GM06990 (cell line): ENCODE results near the gene C11orf97.

ENCODE experiments used
- DNase-seq: peaks from one replicate; pipeline ENCODE4 v3.0.0-alpha.2; 2011; ENCODE audit not compliant: insufficient read length; ENCODE audit errors: extremely low read depth
- H3K27me3 ChIP-seq: replicated peaks from 2 replicates; pipeline ENCODE4 v1.6.0; 2011; ENCODE audit warnings: low read length; ENCODE audit not compliant: control insufficient read depth, insufficient read depth
- H3K36me3 ChIP-seq: 2 replicates; pipeline ENCODE4 v1.5.1; 2011; ENCODE audit warnings: low read length; ENCODE audit not compliant: control insufficient read depth, insufficient read depth
- H3K4me3 ChIP-seq: replicated peaks from 2 replicates; pipeline ENCODE4 v1.5.1; 2011; ENCODE audit warnings: low read depth, mild to moderate bottlenecking, control low read depth, low read length
- TF ChIP-seq, protein P1 (sequence below): IDR thresholded peaks from 2 replicates; pipeline ENCODE4 v1.5.1; 2011; ENCODE audit warnings: low read length, control low read depth, mild to moderate bottlenecking, inconsistent platforms; ENCODE audit not compliant: insufficient read depth, poor library complexity, severe bottlenecking

The C11orf97 gene

DNA sequence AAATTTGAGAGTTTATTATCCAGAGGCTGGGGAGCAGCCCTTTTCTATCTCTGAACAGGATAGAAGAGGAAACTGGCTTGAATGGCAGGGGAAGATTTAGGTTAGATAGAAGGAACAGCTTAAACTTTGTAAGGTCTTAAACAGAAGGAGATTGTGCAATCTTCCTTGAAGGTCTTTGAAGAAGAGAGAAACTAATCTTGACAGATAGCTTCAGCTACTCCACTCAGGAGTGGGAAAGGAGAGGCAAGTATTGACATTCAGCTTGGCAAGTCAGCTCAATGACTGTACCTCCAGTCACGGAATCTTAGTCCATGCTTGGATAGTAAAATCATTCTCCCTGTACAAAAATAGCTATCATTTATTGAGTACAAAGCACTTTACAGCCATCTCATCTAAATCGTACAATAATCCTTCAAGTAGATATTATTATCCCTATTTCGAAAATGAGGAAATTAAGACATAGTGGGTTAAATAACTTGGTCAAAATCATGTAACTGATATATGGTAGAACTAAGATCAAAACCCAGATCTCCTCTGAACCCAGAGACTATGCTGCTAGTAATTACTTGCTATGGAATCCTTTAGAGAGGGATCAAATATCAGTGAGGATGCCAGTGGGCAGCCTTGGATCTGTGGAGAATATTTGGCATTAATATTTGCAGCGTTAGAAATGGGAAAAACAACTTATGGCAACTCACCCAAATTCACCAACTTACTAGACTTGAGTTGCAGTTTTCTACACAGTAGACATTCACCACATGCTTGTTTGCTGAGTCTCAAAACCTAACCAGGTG lies 14.6 kb downstream of the C11orf97 start:
- H3K27me3 ChIP-seq = no peaks in the 10 kb centered on the region; the same call in 1 of the 2 replicates
- H3K36me3 ChIP-seq = no peaks in the 10 kb centered on the region
- DNase-seq = no peak
- H3K4me3 ChIP-seq = no peak overlapping the region
- TF ChIP-seq, protein P1, sequence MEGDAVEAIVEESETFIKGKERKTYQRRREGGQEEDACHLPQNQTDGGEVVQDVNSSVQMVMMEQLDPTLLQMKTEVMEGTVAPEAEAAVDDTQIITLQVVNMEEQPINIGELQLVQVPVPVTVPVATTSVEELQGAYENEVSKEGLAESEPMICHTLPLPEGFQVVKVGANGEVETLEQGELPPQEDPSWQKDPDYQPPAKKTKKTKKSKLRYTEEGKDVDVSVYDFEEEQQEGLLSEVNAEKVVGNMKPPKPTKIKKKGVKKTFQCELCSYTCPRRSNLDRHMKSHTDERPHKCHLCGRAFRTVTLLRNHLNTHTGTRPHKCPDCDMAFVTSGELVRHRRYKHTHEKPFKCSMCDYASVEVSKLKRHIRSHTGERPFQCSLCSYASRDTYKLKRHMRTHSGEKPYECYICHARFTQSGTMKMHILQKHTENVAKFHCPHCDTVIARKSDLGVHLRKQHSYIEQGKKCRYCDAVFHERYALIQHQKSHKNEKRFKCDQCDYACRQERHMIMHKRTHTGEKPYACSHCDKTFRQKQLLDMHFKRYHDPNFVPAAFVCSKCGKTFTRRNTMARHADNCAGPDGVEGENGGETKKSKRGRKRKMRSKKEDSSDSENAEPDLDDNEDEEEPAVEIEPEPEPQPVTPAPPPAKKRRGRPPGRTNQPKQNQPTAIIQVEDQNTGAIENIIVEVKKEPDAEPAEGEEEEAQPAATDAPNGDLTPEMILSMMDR = no peak

DNA sequence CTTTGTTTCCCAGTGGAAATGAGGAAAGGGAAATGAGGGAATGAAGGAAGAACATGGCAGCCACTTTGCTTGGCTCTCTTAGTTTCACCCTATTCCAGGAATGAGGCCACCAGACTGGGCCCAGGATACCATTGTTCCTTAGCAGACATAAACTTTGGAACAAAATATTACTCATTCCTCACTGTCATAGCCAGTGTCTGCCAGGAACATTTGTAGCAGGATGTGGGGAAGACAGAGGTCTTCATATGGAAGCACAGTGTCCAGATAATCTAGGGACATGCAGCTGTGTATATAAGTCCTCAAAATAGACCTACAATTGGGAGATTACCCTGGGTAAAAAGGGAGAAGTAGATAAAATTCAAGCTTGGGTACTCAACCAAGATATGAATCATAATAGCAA lies 16.3 kb downstream of the C11orf97 start:
- Histone ChIP-seq H3K36me3 (no peaks in the 10 kb centered on the region), H3K4me3 (no peak overlapping the region), H3K27me3 (no peaks in the 10 kb centered on the region; the same call in 1 of the 2 replicates)
- no peak for DNase-seq
- TF ChIP-seq, protein P1 = no peak

DNA sequence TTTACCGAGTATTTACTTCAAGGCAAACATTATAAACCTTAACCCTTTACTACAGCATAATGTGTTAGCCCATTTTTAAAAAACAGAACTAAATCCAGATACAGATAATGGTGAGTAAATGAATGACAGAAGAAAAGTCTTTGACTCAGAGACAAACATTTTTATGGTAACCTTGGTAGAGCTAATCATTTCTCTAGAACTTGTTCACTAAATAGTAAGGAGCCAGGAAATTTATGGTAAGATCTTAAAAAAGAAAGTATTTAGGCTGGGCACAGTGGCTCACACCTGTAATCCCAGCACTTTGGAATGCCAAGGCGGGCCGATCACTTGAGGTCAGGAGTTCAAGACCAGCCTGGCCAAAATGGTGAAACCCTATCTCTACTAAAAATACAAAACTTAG lies 19.9 kb downstream of the C11orf97 start:
- Histone ChIP-seq H3K36me3 (no peaks in the 10 kb centered on the region), H3K4me3 (no peak overlapping the region), H3K27me3 (no peaks in the 10 kb centered on the region; the same call in 1 of the 2 replicates)
- DNase-seq = no peak
- TF ChIP-seq, protein P1 = no peak

DNA sequence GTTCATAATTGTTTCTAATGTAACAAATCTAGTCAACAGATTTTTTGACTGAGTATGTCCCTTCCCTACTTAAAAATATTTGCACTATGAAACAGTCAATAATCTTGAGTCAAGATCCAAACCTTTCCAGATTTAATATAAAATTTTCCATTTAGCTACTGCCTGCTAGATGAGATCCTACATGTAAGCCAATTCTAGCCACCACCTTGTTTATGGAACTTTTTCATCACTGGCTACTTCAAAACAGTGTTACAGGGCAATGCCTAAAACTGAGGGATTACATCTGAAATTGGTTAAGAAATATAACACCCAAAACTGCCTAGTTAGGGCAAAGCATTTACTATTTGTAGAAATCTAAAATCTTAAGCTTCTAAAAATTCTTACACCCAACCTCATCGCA lies 20.9 kb downstream of the C11orf97 start:
- Histone ChIP-seq H3K36me3 (no peaks in the 10 kb centered on the region), H3K4me3 (no peak overlapping the region), H3K27me3 (no peaks in the 10 kb centered on the region)
- DNase-seq = no peak
- TF ChIP-seq, protein P1 = no peak

DNA sequence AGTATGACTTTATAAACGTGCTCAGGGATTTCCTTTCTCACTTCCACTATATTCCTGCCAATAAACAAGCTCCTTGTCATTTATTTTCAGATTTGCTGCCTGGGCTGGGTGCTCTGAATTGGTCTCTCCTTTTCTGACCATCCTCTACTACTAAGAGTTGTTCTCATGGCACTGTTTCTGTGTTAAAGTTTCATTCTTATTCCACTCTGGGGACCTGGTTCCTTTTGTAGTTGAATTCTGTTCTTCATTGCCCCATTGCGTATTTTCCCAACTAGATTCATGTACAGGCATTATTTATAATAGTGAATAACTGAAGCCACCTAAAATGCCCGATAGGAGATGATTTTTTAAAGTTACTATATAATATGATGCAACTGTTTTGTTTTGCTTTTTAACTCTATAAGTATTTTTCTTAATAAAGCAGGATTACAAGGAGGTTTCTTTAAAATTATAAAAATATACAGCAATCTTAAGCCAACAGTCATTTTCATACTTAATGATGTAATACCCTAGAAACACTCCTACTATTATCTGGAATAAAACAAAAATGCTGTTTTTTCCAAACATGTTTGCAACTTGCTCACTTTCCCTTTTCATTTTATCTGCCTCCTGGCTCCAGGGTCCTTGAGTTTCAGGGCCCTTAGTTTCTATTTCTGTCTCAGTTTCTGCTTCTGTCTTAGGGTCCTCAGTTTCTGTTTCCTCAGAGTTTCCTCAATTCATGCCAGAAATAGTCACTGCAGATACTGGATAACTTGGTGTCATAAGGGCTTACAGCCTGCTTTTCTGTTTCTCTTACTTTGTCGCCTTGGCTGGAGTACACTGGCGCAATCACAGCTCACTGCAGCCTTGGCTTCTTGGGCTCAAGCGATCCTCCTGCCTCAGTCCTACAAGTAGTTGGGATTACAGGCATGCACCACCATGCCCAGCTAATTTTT lies 21.7 kb downstream of the C11orf97 start:
- Histone ChIP-seq H3K4me3 (no peak overlapping the region), H3K36me3 (no peaks in the 10 kb centered on the region), H3K27me3 (no peaks in the 10 kb centered on the region)
- TF ChIP-seq, protein P1 = no peak
- no peak for DNase-seq
